ENCODE measurements around the gene TMEM231. TPM values are rescaled to one million over a fixed set of nuclear protein-coding genes. Genes with fewer than 3 reads are reported as not detected.

Gene TMEM231
- total RNA-seq, 3 donors from 2014 or later, result 3.9 to 6.1 (median 4.1) TPM

DNA sequence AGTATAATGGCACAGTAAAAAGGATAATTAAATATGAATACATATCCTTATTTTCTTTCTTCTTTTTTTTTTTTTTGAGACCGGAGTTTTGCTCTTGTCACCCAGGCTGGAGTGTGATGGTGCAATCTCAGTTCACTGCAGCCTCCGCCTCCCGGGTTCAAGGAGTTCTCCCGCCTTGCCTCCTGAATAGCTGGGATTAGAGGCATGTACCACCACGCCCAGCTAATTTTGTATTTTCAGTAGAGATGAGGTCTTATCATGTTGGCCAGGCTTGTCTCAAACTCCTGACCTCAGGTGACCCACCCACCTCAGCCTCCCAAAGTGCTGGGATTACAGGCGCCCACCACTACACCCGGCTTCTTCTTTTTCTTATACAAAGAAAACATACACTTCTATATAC is 22.2 kb upstream of the TMEM231 start:
- no peak for DNase-seq
- no peak for ATAC-seq
- Mint-ChIP-seq H3K36me3 (ENCODE audit: insufficient read depth) (peaks cover 29% of the 10 kb centered on the region), H3K4me3 (no peak overlapping the region), H3K27me3 (ENCODE audit: low read depth) (no peaks in the 10 kb centered on the region), H3K9me3 (no peaks in the 10 kb centered on the region), H3K4me1 (ENCODE audit: low read depth) (peaks cover 17% of the 10 kb centered on the region)

DNA sequence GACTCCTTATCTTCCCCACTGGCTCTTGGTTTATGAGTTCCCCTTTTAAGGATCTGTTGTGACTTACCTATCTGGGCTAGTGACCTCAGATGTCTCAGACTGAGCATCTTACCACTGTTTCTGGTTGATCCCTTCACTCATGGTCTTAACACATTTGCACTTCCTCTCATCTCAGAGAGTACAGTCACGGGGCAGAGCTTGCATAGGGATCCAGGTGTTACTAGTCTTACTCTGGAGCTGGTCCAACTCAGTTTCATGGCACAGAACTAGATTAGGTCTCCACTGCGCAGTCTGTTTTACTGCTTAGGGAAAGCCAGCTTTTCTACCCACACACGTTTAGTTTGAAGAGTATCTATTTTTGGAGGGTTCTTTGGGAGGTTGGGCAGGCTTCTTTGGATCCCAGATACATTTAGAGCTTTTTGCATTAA is 20.3 kb upstream of the TMEM231 start:
- peaks cover 32% of the 10 kb centered on the region for H3K36me3 Mint-ChIP-seq (ENCODE audit: insufficient read depth)
- ATAC-seq (no peak), DNase-seq (no peak)
- no peaks in the 10 kb centered on the region for H3K9me3 Mint-ChIP-seq
- H3K4me1 Mint-ChIP-seq (ENCODE audit: low read depth), result peaks cover 20% of the 10 kb centered on the region
- no peak overlapping the region for H3K4me3 Mint-ChIP-seq
- no peaks in the 10 kb centered on the region for H3K27me3 Mint-ChIP-seq (ENCODE audit: low read depth)

DNA sequence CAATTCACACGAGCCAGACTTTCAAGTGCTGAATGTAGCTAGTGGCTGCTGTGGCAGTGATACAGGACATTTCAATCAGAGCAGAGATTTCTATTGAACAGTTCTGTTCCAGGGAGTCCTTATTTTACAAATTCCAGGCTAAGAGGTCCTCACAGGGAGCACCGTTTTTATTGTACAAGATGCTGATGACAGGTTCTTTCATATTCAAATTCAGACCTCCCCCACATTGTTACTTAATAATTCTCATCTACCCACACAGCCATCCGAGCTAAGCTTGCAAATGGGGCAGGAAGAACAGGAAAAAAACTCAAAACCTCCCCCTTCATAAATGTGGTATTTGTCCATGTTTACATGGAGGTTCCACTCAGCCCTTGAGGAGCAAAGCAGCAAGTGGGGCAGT is 19.9 kb upstream of the TMEM231 start:
- Mint-ChIP-seq H3K9me3 (no peaks in the 10 kb centered on the region), H3K36me3 (ENCODE audit: insufficient read depth) (peaks cover 35% of the 10 kb centered on the region), H3K27me3 (ENCODE audit: low read depth) (no peaks in the 10 kb centered on the region), H3K4me1 (ENCODE audit: low read depth) (peaks cover 23% of the 10 kb centered on the region), H3K4me3 (no peak overlapping the region)
- DNase-seq (no peak), ATAC-seq (no peak)

DNA sequence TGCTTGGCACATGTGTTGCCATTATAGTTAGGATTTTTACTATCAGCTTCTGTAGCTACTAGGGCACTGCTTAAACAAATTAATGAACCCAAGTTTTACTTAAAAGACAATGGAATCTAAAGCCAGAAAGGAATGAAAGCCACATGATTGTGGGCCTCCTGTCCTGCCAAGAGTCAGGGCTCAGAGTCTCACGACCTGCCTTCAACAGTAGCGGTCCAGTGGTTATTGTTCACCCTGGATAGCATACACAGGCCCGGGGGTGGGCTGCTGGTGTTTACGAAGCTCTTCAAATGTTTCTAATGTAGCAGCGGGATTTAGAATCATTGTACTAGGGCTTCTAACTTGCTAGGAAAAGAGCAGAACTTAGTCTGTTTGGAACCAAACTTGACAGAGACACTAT is 17.9 kb upstream of the TMEM231 start:
- H3K9me3 Mint-ChIP-seq, result no peaks in the 10 kb centered on the region
- peaks cover 31% of the 10 kb centered on the region for H3K36me3 Mint-ChIP-seq (ENCODE audit: insufficient read depth)
- no peak for ATAC-seq
- DNase-seq, result no peak
- H3K4me1 Mint-ChIP-seq (ENCODE audit: low read depth), result peaks cover 29% of the 10 kb centered on the region
- no peaks in the 10 kb centered on the region for H3K27me3 Mint-ChIP-seq (ENCODE audit: low read depth)
- no peak overlapping the region for H3K4me3 Mint-ChIP-seq

DNA sequence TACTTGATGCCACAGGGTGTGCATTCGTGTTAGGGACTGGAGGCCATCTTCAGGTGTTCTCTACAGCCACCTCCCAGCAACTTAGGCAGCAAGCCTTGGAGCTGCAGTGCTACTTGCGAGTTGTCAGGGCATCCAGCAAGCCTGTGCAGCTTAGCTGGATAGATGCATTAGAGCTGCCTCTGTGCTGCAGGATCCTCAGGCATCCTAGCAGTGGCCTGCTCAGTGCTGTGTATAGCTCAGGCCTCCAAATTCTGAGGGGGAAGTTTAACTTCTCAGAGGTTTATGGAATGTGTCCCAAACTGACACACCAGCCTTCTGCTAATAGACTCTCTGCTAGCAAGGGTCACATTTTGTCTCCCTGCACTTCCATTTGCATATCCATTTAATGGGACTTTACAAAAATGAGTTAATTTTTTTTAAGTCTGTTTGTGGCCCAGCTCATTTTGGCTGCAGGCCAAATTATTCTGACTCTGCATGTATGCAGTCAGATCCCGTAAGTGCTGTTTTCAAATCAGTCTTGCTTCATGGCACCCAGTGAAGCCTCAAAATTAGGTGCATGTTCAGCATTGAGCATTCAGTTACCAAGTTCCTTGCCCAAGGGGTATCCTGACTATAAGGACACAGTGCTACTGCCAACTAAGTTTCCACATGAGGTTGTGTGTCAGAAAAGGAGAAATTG is 17.0 kb upstream of the TMEM231 start:
- Mint-ChIP-seq H3K36me3 (ENCODE audit: insufficient read depth) (peaks cover 33% of the 10 kb centered on the region), H3K4me1 (ENCODE audit: low read depth) (peaks cover 32% of the 10 kb centered on the region), H3K27me3 (ENCODE audit: low read depth) (no peaks in the 10 kb centered on the region), H3K4me3 (no peak overlapping the region), H3K9me3 (no peaks in the 10 kb centered on the region)
- no peak for ATAC-seq
- DNase-seq, result no peak

DNA sequence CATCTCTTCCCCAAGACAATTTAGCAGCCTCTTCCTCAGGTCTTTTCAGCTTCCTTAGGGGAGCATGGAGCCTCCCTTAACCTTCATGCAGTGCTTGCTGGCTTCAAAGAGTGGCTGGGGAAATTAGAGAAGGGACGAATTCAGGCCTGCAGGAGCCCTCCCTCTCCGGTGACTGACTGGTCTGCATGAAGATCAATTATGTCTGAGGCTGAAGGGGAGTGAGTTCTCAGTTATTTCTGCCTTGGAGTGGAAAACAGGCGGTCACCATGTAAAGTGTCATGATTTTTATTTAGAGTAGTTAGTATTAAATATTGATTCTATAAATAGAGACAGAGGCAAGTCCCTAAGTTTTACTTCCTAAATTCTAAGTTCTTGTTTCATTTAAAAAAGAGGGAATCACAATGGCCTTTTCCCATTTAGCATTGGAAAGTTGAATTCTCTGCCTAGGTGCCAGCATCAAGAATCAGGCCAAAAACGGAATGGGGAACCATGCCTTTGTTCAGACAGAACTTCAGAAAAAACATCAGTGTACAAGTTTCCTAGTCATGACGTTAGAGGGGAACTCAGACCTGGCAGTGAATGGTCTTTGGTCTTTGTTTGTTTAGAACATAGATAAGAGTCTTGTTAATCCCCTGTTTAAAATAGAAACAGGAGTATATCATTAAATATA is 14.5 kb upstream of the TMEM231 start:
- peaks cover 39% of the 10 kb centered on the region for H3K4me1 Mint-ChIP-seq (ENCODE audit: low read depth)
- no peaks in the 10 kb centered on the region for H3K27me3 Mint-ChIP-seq (ENCODE audit: low read depth)
- no peaks in the 10 kb centered on the region for H3K9me3 Mint-ChIP-seq
- ATAC-seq (no peak), DNase-seq (no peak)
- peaks cover 26% of the 10 kb centered on the region for H3K36me3 Mint-ChIP-seq (ENCODE audit: insufficient read depth)
- no peak overlapping the region for H3K4me3 Mint-ChIP-seq

DNA sequence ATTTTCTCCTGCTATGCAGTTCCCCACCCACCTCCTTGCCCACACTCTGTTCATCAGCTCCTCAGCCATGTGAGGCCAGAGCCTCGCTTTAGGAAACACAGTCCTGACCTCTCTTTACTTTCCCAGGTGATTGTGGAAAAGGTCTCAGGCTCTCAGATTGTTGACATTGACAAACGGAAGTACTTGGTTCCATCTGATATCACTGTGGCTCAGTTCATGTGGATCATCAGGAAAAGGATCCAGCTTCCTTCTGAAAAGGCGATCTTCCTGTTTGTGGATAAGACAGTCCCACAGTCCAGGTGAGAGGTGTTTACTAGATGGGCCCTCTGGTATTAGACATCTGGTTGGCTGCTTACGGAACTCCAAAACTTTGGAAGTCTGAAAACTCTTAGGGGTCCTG is 11.9 kb upstream of the TMEM231 start:
- peaks cover 42% of the 10 kb centered on the region for H3K4me1 Mint-ChIP-seq (ENCODE audit: low read depth)
- H3K9me3 Mint-ChIP-seq, result no peaks in the 10 kb centered on the region
- peak overlapping the region; percentile 94 for H3K4me3 Mint-ChIP-seq
- DNase-seq (no peak), ATAC-seq (no peak)
- peaks cover 9% of the 10 kb centered on the region for H3K27me3 Mint-ChIP-seq (ENCODE audit: low read depth)
- peaks cover 15% of the 10 kb centered on the region for H3K36me3 Mint-ChIP-seq (ENCODE audit: insufficient read depth)

DNA sequence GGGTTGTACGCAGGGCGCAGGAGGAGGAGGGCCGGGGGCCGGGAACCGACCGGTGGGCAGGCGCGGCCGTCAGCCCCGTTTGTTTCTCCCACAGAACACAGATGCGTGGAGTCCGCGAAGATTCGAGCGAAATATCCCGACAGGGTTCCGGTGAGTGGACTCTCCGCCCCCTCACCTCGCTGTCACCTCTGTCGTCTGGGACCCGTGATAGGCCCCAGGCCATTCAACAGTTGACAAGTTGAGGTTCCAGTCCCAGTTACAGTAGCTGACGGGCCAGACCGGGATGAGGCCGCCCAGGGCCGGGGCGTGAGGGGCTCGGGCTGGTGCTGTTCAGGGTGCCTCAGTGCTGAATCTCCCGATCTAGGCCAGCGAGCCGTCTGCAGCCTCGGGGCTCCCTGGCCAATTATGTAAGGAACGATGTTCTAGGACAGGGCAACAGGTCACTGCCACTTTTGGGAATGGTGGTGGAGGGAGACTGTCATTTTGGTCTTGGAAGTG is 10.8 kb upstream of the TMEM231 start:
- H3K4me1 Mint-ChIP-seq (ENCODE audit: low read depth), result peaks cover 42% of the 10 kb centered on the region
- DNase-seq (no peak), ATAC-seq (peak; percentile 20 to 21)
- peaks cover 15% of the 10 kb centered on the region for H3K36me3 Mint-ChIP-seq (ENCODE audit: insufficient read depth)
- peak overlapping the region; percentile 94 for H3K4me3 Mint-ChIP-seq
- H3K27me3 Mint-ChIP-seq (ENCODE audit: low read depth), result peaks cover 14% of the 10 kb centered on the region
- H3K9me3 Mint-ChIP-seq, result no peaks in the 10 kb centered on the region

DNA sequence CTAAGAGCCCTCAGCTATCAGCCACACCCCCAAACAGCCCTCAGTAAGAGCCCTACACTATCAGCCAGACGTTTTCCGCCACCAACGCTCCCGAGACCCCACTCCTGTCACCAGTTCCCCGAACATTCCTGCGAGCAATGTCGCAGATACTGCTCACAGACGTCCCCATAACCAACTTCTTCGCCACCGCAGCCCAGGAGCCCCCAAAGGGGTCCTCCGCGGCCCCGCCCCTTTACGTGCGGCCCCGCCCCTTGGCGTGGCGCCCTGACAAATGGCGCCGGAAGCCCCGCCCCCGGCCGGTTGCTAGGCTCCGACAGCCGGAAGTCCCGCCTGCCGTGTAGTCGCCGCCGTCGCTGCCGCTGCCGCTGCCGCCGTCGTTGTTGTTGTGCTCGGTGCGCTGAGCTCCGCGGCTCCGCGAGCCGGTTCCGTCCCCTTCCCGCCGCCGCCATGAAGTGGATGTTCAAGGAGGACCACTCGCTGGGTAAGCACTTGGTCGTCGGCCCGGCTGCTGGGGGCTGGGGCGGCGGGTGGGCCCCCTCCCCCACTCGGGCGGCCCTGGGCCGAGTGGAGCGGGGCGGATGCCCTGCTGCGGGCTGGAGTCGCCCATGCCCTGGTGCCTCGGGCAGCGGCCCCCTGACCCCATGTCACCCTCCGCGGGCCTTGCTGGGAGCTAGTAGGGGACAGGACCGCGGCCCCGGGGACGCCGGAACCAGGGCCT is 10.1 kb upstream of the TMEM231 start, which contains the start of gene GABARAPL2:
Gene GABARAPL2, plus strand, starts transcription at position 340 of the 718 bp plus-strand sequence. Its CDS starts 108 bp downstream, at position 448.
- Mint-ChIP-seq H3K4me1 (ENCODE audit: low read depth) (peaks cover 39% of the 10 kb centered on the region), H3K27me3 (ENCODE audit: low read depth) (peaks cover 14% of the 10 kb centered on the region), H3K36me3 (ENCODE audit: insufficient read depth) (peaks cover 12% of the 10 kb centered on the region), H3K4me3 (peak within 1 kb of the TSS; percentile 94), H3K9me3 (no peaks in the 10 kb centered on the region)
- DNase-seq (peak; percentile 91), ATAC-seq (peak; percentile 79)

DNA sequence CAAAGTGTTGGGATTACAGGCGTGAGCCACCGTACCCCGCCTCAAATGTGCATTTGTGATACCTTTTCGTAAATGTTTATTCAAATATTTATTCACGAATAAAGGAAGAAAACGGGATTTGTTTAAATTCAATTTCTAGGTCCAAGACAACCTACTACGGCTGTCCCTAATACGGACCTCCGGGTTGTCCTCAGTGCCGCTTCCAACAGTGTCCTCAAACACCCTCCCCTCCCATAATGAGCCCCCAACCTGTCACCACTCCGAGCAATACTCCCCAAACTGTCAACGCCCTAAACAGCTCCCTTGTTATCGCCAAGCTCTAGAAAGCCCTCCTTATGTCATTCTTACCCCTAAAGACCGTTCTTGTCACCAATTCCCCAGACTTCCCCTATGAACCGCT is 9.6 kb upstream of the TMEM231 start:
- Mint-ChIP-seq H3K4me1 (ENCODE audit: low read depth) (peaks cover 38% of the 10 kb centered on the region), H3K4me3 (peak overlapping the region; percentile 94), H3K36me3 (ENCODE audit: insufficient read depth) (peaks cover 11% of the 10 kb centered on the region), H3K27me3 (ENCODE audit: low read depth) (peaks cover 14% of the 10 kb centered on the region), H3K9me3 (no peaks in the 10 kb centered on the region)
- ATAC-seq (no peak), DNase-seq (no peak)

DNA sequence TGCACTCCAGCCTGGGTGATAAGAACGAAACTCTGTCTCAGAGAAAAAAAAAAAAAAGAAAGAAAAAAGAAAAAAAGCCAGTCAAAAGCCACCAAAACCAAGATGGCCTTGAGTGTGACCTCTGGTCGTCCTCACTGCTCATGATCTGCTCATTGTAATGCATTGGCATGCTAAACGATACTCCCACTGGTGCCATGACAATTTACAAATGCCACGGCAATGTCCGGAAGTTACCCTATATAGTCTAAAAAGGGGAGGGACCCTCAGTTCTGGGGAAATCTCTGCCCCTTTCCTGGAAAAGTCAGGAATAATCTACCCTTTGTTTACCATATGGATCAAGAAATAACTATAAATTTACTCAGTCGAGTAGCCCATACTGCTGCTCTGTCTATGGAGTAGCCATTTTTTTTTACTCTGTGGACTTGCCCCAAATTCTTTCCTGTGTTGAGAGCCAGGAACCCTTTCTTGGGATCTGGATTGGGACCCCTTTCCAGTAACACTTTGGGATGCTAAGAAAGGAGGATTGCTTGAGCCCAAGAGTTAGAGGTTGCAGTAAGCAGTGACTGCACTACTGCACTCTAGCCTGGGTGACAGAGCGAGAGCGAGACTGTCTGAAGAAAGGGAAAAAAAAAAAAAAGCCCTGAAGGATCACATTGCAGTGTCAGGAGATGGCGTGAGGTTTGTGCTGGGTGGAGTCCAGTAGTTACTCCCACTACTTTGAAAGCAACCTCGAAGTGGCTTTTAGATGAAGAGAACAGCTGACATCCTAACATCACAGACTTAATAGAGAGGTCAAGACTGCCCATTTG is 3.7 kb upstream of the TMEM231 start:
- Mint-ChIP-seq H3K4me3 (no peak overlapping the region), H3K9me3 (no peaks in the 10 kb centered on the region), H3K36me3 (ENCODE audit: insufficient read depth) (no peaks in the 10 kb centered on the region)

DNA sequence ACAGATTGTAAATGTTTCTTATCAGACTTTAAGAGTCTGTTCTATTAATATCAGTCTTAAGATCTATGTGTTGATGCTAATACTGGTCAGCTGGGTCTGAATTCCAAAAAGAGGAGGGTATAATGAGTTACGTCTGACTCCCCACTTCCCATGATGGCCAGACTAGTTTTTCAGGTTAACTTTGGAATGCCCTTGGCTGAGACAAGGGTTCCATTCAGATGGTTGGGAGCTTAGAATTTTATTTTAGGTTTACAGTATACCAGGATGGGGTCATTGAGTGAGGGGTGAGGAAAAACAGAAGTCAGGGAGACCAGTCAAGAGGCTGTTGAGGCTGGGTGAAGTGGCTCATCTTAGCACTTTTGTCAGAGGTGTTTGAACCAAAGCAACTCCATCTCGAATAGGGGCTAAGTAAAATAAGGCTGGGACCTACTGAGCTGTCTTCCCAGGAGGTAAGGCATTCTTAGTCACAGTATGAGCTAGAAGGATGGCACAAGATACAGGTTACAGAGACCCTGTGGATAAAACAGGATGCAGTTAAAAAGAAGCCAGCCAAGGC is 2.9 kb upstream of the TMEM231 start:
- Mint-ChIP-seq H3K4me3 (no peak overlapping the region), H3K9me3 (no peaks in the 10 kb centered on the region), H3K27me3 (ENCODE audit: low read depth) (peaks cover 11% of the 10 kb centered on the region), H3K36me3 (ENCODE audit: insufficient read depth) (no peaks in the 10 kb centered on the region), H3K4me1 (ENCODE audit: low read depth) (peaks cover 6% of the 10 kb centered on the region)
- no peak for DNase-seq
- ATAC-seq, result no peak

More for the DNA sequence above, 3.7 kb upstream of the TMEM231 start:
- DNase-seq, result no peak
- Mint-ChIP-seq H3K27me3 (ENCODE audit: low read depth) (peaks cover 16% of the 10 kb centered on the region), H3K4me1 (ENCODE audit: low read depth) (peaks cover 7% of the 10 kb centered on the region)
- ATAC-seq, result no peak

DNA sequence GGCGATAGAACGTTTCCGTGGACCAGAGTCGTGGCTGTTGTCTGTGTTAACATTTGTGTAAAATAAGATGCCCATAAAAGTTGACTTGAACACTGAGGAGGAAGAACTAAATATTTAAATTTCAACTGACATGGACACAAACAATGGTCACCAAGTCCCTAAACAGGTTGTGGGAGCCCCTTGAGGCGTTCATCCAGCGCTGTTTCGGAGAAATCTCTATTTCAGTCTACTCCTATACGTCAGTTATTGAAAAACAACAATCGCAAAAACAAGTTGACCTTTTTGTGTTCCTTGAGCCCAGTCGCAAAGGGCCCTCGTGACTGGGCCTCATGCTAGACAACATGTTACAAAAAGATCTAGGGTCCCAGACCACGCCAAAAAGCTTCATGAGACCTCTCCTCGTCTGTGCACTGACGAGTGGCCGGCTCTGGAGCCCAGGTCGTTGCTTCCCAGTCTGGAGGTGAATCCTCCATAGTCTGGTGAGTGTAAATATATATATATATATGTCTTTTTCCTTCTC is 439 bp upstream of the TMEM231 start:
- H3K27me3 Mint-ChIP-seq (ENCODE audit: low read depth), result peaks cover 3% of the 10 kb centered on the region
- DNase-seq (no peak), ATAC-seq (no peak)
- H3K9me3 Mint-ChIP-seq, result no peaks in the 10 kb centered on the region
- H3K4me1 Mint-ChIP-seq (ENCODE audit: low read depth), result peaks cover 6% of the 10 kb centered on the region
- peak overlapping the region; percentile 90 for H3K4me3 Mint-ChIP-seq
- no peaks in the 10 kb centered on the region for H3K36me3 Mint-ChIP-seq (ENCODE audit: insufficient read depth)
